Mesendoderm (in vitro differentiated cells): Measurements from ENCODE around the gene KCNQ1.
A peak's percentile ranks its signal among the peaks of the same experiment; 100 is the strongest.

Experiments
- DNase-seq: peaks from one replicate; pipeline ENCODE4 v3.0.0; 2013
- H2AK5ac ChIP-seq: 2 replicates; pipeline ENCODE4 v1.6.1; 2013; ENCODE audit warnings: low read length, inconsistent platforms
- H2BK120ac ChIP-seq: 2 replicates; pipeline ENCODE4 v1.6.1; 2013; ENCODE audit warnings: low read depth, mild to moderate bottlenecking, low read length, moderate library complexity, mixed read lengths
- H2BK15ac ChIP-seq: replicated peaks from 2 replicates; pipeline ENCODE4 v1.6.1; 2013; ENCODE audit warnings: low read depth, mild to moderate bottlenecking, moderate library complexity
- H2BK5ac ChIP-seq: 2 replicates; pipeline ENCODE4 v1.6.1; 2013; ENCODE audit warnings: low read length, inconsistent platforms
- H3K18ac ChIP-seq: 2 replicates; pipeline ENCODE4 v1.6.1; 2013; ENCODE audit warnings: mild to moderate bottlenecking, low read length, mixed read lengths
- H3K23ac ChIP-seq: one replicate; pipeline ENCODE4 v1.6.1; 2013; ENCODE audit warnings: low read length
- H3K27ac ChIP-seq: 2 replicates; pipeline ENCODE4 v1.5.1; 2013; ENCODE audit warnings: low read depth, mild to moderate bottlenecking, inconsistent platforms, low read length, moderate library complexity
- H3K27me3 ChIP-seq: 2 replicates; pipeline ENCODE4 v1.6.1; 2013; ENCODE audit warnings: low read length, control low read depth, mild to moderate bottlenecking, inconsistent platforms; ENCODE audit not compliant: insufficient read depth, poor library complexity
- H3K36me3 ChIP-seq: 2 replicates; pipeline ENCODE4 v1.6.1; 2013; ENCODE audit warnings: low read length, inconsistent platforms; ENCODE audit not compliant: control insufficient read depth, insufficient read depth
- H3K4ac ChIP-seq: one replicate; pipeline ENCODE4 v1.6.1; 2013; ENCODE audit warnings: low read depth, mild to moderate bottlenecking, low read length, moderate library complexity
- H3K4me1 ChIP-seq: 2 replicates; pipeline ENCODE4 v1.6.1; 2013; ENCODE audit warnings: low read depth, low read length, inconsistent platforms; ENCODE audit not compliant: control insufficient read depth
- H3K4me2 ChIP-seq: 2 replicates; pipeline ENCODE4 v1.6.1; 2013; ENCODE audit warnings: low read length
- H3K4me3 ChIP-seq: 2 replicates; pipeline ENCODE4 v1.5.1; 2013; ENCODE audit warnings: mild to moderate bottlenecking, low read length
- H3K56ac ChIP-seq: one replicate; pipeline ENCODE4 v1.6.1; 2013; ENCODE audit warnings: low read length
- H3K79me1 ChIP-seq: 2 replicates; pipeline ENCODE4 v1.6.1; 2013; ENCODE audit warnings: low read length, inconsistent platforms
- H3K79me2 ChIP-seq: 2 replicates; pipeline ENCODE4 v1.6.1; 2013; ENCODE audit warnings: mild to moderate bottlenecking, low read length; ENCODE audit not compliant: control insufficient read depth, insufficient read depth
- H3K9ac ChIP-seq: 2 replicates; pipeline ENCODE4 v1.6.1; 2013; ENCODE audit warnings: low read length, inconsistent platforms
- H4K5ac ChIP-seq: one replicate; pipeline ENCODE4 v1.6.1; 2013; ENCODE audit warnings: low read length
- H4K8ac ChIP-seq: one replicate; pipeline ENCODE4 v1.6.1; 2013; ENCODE audit warnings: low read depth, mild to moderate bottlenecking, control low read depth, low read length, moderate library complexity
- WGBS: extraction: QIAGEN DNeasy Blood & Tissue Kit; methylation state at CpG from one replicate; pipeline ENCODE4 v1.1.7; 2013; ENCODE audit warnings: low lambda C conversion rate, missing lambda C conversion rate; ENCODE audit not compliant: insufficient coverage; ENCODE audit errors: extremely low coverage; 5-methylcytosine and 5-hydroxymethylcytosine counted together

Gene KCNQ1

DNA sequence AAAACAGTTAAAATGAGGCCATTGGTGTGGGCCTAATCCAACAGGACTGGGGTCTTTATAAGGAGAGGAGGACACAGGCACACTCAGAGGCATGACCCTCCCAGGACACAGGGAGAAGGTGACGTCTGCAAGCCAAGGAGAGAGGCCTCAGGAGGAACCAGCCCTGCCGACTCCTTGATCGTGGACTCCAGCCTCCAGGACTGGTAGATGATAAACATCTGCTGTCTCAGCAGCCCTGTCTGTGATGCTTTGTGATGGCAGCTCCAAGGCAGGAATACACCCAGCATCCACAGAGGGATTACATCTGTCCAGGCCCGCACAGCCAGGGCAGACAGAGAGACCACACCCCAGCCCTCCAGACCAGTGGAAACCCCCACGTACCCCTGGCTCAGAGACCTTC is 422.3 kb downstream of the KCNQ1 start:
- no peaks in the 10 kb centered on the region for H3K79me1 ChIP-seq
- no peak overlapping the region for H4K5ac ChIP-seq
- no peak overlapping the region for H2BK15ac ChIP-seq
- H3K4me1 ChIP-seq = no peaks in the 10 kb centered on the region
- no peak overlapping the region for H3K18ac ChIP-seq
- H2BK120ac ChIP-seq = no peak overlapping the region
- H3K56ac ChIP-seq = no peak overlapping the region
- WGBS = no CpG with 5 or more reads among the region's 5 CpGs
- no peak overlapping the region for H3K4me2 ChIP-seq
- no peak overlapping the region for H4K8ac ChIP-seq
- no peaks in the 10 kb centered on the region for H3K79me2 ChIP-seq
- H2BK5ac ChIP-seq = no peak overlapping the region
- peaks cover 43% of the 10 kb centered on the region for H3K27me3 ChIP-seq
- no peak overlapping the region for H3K9ac ChIP-seq
- no peak overlapping the region for H3K4me3 ChIP-seq
- H3K4ac ChIP-seq = no peak overlapping the region
- no peak overlapping the region for H3K27ac ChIP-seq
- H3K36me3 ChIP-seq = no peaks in the 10 kb centered on the region
- H3K23ac ChIP-seq = no peak overlapping the region
- no peak overlapping the region for H2AK5ac ChIP-seq
- DNase-seq = no peak

DNA sequence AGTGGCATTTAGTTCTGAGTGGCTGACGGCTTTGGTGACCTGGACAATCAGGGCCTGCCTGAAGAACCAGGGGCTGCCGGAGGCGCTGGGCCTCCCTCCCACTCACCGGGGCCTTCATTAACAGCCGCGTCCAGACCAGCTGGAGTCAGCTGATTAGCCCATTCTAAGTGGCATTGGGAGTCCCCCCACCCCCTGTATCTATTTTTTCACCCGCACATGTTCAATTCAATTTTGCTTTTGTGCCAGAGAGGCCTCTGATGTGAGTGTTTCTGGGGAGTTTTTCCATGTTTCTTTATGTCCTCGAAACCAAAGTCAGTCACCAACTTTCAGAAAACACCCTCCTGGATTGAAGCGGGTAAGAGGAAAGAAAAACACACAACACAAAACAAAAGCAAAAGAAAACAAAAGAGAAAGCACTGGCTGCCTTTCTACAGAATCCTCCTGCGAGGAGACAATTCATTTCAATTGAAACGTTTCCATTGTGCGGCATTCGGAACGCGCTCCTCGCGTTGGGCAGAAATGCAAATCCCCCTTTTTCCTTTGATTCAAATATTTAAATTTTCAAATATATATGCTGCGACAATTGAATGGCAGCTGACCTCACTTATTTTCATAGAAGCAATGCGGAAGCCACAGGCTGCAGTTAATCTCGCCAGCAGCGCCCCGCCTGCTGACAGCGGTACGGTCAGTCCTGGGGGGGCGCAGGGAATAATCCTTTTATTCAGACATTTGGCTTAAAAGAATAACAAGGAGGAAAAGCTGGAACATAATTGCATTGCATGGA is 423.1 kb downstream of the KCNQ1 start:
- Histone ChIP-seq H2BK15ac (no peak overlapping the region), H2BK120ac (no peak overlapping the region), H3K4me2 (no peak overlapping the region), H3K4me1 (no peaks in the 10 kb centered on the region), H2AK5ac (no peak overlapping the region), H3K27me3 (peaks cover 42% of the 10 kb centered on the region), H3K18ac (no peak overlapping the region), H3K36me3 (no peaks in the 10 kb centered on the region), H4K5ac (no peak overlapping the region), H3K79me1 (no peaks in the 10 kb centered on the region), H3K9ac (no peak overlapping the region), H2BK5ac (no peak overlapping the region), H3K56ac (no peak overlapping the region), H4K8ac (no peak overlapping the region), H3K79me2 (no peaks in the 10 kb centered on the region), H3K27ac (no peak overlapping the region), H3K4me3 (no peak overlapping the region), H3K23ac (no peak overlapping the region), H3K4ac (no peak overlapping the region)
- WGBS = no CpG with 5 or more reads among the region's 25 CpGs
- no peak for DNase-seq

DNA sequence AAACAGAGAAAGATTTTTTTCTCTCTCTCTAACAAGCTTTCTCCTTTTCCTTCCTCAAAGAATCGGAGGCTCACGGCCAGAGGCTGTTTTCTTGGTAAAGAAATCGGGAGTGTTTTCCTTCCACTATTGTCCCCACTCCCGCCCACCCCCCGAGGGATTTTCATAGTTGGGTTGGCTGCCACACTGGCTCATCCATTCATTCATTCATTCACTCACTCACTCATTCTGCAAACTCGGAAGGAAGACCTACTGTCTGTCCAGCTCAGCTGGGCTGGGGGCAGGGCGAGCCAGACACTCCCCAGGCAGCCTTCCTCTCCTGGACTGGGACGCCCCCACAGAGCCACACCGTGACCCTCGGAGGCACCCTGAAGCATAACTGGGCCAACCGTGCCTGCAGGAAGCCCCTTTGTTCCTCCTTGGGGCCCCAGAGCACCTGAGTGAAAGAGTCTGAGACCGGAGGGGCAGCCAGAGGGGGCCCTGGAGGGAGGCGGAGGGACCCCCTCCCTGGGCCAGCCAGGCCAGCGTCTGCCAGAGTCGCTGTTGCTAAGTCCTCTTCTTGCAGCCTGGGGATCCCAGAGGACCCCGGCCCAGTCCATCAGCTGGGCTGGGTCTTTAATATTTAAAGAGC is 423.8 kb downstream of the KCNQ1 start:
- no peak overlapping the region for H4K5ac ChIP-seq
- H3K4me2 ChIP-seq = no peak overlapping the region
- no peaks in the 10 kb centered on the region for H3K79me1 ChIP-seq
- peaks cover 38% of the 10 kb centered on the region for H3K27me3 ChIP-seq
- no peak overlapping the region for H3K18ac ChIP-seq
- H4K8ac ChIP-seq = no peak overlapping the region
- no peak overlapping the region for H2BK120ac ChIP-seq
- no peak overlapping the region for H3K27ac ChIP-seq
- no peak overlapping the region for H3K4me3 ChIP-seq
- no peak for DNase-seq
- no peaks in the 10 kb centered on the region for H3K36me3 ChIP-seq
- no peak overlapping the region for H3K23ac ChIP-seq
- H3K4ac ChIP-seq = no peak overlapping the region
- no peak overlapping the region for H3K9ac ChIP-seq
- no peak overlapping the region for H2BK5ac ChIP-seq
- no peak overlapping the region for H3K56ac ChIP-seq
- no peak overlapping the region for H2AK5ac ChIP-seq
- no peaks in the 10 kb centered on the region for H3K4me1 ChIP-seq
- no peak overlapping the region for H2BK15ac ChIP-seq
- no CpG with 5 or more reads among the region's 16 CpGs for WGBS
- no peaks in the 10 kb centered on the region for H3K79me2 ChIP-seq

DNA sequence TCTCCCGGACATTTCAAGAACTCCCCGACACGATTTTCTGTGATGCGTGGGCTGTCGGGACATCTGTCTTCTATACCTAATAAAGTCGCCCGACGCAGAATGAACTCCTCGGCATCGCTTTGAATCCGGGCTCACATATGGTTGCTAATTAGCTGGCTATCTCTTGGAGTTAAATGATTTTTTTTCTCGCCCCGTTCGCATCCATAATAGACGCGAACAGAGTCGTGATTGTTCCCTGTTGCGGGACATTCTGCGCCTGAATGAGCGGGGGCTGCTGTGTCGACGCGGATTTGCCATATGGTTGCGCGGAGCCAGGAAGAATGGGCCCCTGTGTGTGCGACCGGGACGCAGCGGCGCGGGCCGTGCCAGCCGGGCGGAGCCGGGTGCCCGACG is 424.3 kb downstream of the KCNQ1 start:
- Histone ChIP-seq H3K4me2 (no peak overlapping the region), H4K5ac (no peak overlapping the region), H3K27me3 (peaks cover 38% of the 10 kb centered on the region), H2BK120ac (no peak overlapping the region), H3K4me1 (no peaks in the 10 kb centered on the region), H2BK5ac (no peak overlapping the region), H3K56ac (no peak overlapping the region), H2AK5ac (no peak overlapping the region), H3K27ac (no peak overlapping the region), H3K36me3 (no peaks in the 10 kb centered on the region), H3K79me2 (no peaks in the 10 kb centered on the region), H3K4me3 (no peak overlapping the region), H3K4ac (no peak overlapping the region), H2BK15ac (no peak overlapping the region), H4K8ac (no peak overlapping the region), H3K23ac (no peak overlapping the region), H3K18ac (no peak overlapping the region), H3K79me1 (no peaks in the 10 kb centered on the region), H3K9ac (no peak overlapping the region)
- no peak for DNase-seq
- no CpG with 5 or more reads among the region's 37 CpGs for WGBS

DNA sequence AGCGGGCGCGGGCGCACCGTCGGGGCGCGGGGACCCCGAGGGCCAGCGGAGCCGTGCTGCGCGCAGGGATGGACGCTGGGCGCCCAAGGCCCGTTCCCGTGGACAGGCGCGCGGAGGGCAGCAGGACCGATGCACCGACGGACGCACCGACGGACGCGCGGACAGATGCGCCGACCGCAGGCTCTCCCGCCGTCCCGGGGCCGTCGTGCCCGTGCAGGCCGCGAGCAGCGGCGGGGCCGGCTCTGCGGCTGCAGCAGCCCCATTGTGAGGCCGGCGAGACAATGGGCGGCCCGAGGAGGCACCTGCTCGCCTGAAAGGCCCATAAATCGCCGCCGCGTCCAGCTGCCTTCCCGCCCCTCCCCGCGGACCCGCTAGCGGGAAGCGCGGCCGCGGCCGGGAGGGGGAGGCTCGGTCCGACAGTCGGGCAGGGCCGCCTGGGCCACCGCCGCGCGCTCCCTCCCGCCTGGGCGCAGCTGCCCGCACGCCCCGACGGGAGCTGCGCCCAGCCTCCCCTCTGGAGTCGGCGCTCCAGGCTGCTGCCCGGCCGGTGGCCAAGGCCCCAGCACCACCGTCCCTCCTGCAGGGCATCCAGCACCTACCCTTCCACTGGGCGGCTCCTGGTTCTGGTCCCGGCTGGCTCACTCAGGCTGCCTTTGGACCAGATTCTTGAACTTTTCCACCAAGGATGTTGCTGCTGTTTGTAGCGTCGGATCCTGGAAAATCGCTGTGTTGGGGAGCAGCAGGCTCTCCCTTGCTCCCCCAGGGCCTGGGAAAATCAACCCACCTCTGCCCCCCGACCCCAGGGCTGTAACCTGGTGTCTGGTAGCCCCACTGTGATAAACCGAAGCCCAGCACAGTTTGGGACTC is 425.0 kb downstream of the KCNQ1 start:
- Histone ChIP-seq H2BK15ac (no peak overlapping the region), H2AK5ac (no peak overlapping the region), H3K9ac (no peak overlapping the region), H4K5ac (no peak overlapping the region), H3K36me3 (no peaks in the 10 kb centered on the region), H3K4me3 (no peak overlapping the region), H3K23ac (peak overlapping the region; percentile 24), H2BK120ac (no peak overlapping the region), H3K4ac (no peak overlapping the region), H3K4me1 (no peaks in the 10 kb centered on the region), H3K56ac (no peak overlapping the region), H3K18ac (no peak overlapping the region), H3K4me2 (no peak overlapping the region), H2BK5ac (no peak overlapping the region), H3K79me2 (no peaks in the 10 kb centered on the region), H4K8ac (no peak overlapping the region), H3K27me3 (peaks cover 35% of the 10 kb centered on the region), H3K27ac (no peak overlapping the region), H3K79me1 (no peaks in the 10 kb centered on the region)
- no peak for DNase-seq
- WGBS = no CpG with 5 or more reads among the region's 90 CpGs
